OCI-LY3 (cell line): ENCODE data around the gene HDAC4.

Experiments
- CTCF ChIP-seq: fragments of 200-600, 300-600 bp; sonication (generic); IDR thresholded peaks from 2 replicates; pipeline ENCODE4 v1.5.1; 2014; ENCODE audit warnings: antibody characterized with exemption, low read length, low read depth
- EZH2phosphoT487 ChIP-seq: fragments of 200-600 bp; shearing (Covaris generic); IDR thresholded peaks from 2 replicates; pipeline ENCODE4 v1.6.1; 2018; ENCODE audit warnings: antibody characterized with exemption, mixed run types, low read depth

- TF ChIP-seq CTCF = no peak
- TF ChIP-seq EZH2phosphoT487 = no peak
These were observed 396.4 kb downstream of the HDAC4 start for GRCh38 chr2:239004274-239005015.
